ENCODE measurements around the gene ING3.

DNA sequence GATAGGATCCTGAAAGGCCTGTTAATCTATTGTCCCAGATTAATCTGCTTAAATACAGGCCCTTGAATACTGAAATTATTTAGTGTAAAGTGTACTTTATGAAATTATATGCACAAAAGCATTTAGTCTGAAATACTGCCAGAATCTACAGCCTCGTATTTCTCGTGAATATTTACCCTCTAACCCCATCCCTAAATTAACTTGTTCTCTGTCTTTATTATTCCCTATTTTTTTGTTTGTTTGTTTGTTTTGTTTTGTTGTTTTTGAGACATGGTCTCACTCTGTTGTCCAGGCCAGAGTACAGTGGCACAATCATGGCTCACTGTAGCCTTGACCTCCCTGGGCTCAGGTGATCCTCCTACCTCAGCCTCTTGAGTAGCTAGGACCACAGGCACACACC is 35.3 kb downstream of the ING3 start:
- TF ChIP-seq, protein P1, sequence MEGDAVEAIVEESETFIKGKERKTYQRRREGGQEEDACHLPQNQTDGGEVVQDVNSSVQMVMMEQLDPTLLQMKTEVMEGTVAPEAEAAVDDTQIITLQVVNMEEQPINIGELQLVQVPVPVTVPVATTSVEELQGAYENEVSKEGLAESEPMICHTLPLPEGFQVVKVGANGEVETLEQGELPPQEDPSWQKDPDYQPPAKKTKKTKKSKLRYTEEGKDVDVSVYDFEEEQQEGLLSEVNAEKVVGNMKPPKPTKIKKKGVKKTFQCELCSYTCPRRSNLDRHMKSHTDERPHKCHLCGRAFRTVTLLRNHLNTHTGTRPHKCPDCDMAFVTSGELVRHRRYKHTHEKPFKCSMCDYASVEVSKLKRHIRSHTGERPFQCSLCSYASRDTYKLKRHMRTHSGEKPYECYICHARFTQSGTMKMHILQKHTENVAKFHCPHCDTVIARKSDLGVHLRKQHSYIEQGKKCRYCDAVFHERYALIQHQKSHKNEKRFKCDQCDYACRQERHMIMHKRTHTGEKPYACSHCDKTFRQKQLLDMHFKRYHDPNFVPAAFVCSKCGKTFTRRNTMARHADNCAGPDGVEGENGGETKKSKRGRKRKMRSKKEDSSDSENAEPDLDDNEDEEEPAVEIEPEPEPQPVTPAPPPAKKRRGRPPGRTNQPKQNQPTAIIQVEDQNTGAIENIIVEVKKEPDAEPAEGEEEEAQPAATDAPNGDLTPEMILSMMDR (IDR thresholded peaks at IDR 0.05; ENCODE audit: poor library complexity, severe bottlenecking), result no peak
- TF ChIP-seq TAF1 (IDR thresholded peaks at IDR 0.05; ENCODE audit: low read depth) (no peak), SMC3 (conservative IDR thresholded peaks at IDR 0.05; ENCODE audit: poor library complexity) (no peak), POLR2AphosphoS5 (IDR thresholded peaks at IDR 0.05) (no peak), REST (IDR thresholded peaks at IDR 0.05; ENCODE audit: borderline replicate concordance) (no peak), RAD21 (conservative IDR thresholded peaks at IDR 0.05) (no peak), EZH2 (IDR thresholded peaks at IDR 0.05; ENCODE audit: borderline replicate concordance, insufficient read depth, low read length, poor library complexity, severe bottlenecking) (no peak), EP300 (conservative IDR thresholded peaks at IDR 0.05; ENCODE audit: poor library complexity, severe bottlenecking) (no peak)

All from neural cell (in vitro differentiated cells).